HG03439 (cell line): Measurements from ENCODE around the gene PYCR2.

ENCODE experiments used
- ATAC-seq: cut with Tn5 transposase; IDR thresholded peaks from one replicate; pipeline ENCODE4 v1.9.1; 2021; ENCODE audit warnings: mild to moderate bottlenecking, moderate library complexity; ENCODE audit not compliant: unreplicated experiment

PYCR2 gene

DNA sequence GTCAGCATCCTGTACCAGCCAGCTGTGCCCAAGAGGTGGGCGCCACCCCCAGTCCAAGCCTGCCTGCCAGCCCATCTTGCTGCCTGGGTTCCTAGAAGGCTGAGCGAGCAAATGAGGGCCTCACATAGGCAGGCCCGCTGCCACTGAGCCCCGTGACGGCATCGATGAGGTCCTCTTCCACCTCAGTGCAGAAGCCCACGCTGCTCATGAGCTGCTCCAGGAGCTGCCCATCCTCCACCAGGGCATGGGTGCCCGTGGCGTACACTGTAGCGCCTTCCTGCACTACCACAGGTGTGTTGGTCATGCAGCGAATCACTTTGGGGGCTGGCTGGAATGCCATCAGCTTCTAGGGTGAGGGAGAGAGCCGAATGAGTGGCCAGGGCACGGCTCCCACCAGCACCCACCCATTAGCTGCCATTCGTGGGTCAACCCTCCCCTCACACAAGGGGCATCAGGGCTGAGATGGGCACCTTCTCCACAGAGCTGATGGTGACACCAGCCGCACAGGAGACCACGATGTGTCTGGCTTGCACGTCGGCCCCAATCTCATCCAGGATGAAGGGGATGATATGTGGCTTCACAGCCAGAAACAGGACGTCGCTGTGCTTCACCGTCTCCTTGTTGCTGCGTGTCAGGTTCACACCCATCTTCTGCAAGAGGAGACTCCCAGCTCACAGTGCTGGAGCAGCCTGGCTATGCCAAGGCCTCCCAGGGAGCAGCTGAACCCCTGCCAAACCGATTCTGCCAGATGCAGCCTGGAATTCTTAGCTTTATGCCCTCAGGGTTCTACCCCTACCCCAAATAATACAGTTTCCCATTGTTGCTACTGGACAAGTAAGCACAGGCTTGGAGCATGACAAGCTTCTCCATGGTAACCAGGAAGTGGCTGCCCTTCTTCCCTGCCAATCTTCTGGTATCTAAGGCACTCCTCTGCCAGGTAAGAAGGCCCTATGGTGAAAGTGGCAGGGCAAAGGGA is 2.0 kb downstream of the PYCR2 start:
- ATAC-seq, result no peak

DNA sequence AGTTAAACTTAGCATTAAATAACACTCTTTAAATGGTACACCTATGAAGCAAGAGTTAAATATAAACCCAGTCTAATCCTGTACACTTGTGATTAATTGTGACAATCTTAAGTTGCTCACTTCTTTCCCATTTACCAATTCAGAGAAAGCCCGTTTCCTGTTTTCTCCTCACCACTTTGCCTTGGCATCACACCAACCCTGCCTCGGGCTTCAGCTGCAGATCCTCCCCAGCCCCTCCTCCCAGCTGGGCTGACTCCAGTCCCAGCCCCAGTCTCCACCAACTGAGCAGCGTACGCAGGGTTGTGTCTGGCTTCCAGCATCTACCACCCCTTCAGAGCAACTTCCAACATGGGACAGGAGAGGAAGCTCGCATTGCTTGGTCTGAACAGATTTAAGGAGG is 4.1 kb downstream of the PYCR2 start:
- no peak for ATAC-seq

DNA sequence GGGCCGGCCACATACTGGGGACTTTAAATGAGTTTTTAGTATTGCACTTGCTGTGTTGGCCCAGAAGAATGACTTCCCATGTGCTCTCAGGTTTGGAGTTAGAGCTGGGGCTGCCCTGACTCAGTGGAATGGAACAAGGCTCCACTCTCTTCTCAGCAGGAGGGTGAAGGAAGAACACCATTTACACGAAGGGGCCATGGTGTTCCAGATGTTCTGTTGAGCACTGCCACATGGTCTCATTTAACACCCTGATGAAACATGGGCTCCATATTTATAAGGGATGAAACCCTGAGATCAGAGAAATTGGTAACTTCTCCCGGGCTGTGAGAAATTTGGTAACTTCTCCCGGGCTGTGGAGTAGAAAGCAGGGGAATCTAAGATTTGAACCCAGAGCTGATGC is 5.8 kb downstream of the PYCR2 start:
- no peak for ATAC-seq

DNA sequence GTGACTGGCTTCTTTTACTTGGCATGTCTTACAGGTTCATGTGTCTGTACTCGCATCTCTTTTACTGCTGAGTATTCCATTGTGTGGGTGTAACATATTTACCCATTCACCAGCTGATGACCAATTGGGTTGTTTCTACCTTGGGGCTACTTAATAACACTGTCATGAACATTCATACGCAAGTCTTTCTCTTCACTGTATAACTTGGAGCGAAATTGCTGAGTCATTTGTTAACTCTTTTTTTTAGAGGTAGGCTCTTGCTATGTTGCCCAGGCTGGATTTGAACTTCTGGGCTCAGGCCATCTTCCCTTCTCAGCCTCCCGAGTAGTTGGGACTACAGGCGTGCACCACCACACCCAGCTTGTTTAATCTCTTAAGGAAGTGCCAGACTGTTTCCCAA is 6.5 kb downstream of the PYCR2 start:
- no peak for ATAC-seq

DNA sequence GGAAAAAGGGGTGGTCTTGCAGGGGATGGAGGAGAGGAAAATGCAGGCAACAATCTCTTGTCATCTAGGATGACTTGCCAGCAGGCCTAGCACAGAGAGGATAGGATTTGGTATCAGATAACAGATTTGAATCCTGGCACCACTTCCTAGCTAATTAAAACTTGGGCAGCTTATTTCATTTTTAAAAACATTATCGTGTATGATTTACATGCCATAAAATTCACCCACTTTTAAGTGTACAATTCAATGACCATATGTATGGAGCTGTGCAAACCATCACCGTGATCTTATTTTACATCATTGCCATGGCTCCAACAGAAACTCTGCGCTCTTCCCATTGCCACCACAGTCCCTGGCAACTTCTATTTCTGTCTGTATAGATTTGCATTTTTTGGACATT is 6.9 kb downstream of the PYCR2 start:
- ATAC-seq, result no peak

DNA sequence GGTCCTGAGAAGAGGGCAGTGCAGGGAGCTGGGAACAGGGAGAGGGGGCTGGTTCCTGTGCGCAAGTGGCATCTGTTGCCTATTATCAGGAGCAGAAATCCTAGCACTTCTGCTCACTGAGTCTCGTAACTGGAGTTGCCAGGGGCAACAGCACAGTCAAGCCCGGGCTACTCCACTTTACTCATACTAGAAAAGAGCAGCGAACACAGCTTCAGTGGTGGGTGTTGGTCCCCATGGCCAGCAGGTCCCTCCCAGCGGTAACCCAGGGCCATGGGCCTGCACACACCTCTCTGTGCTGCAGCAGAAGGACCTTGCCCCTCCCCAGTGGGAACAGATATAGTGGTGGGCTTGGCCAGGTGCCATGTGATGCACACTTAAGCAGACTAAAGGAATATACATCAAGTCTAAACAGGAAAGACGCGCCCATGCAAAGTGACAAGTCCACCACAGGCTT is 8.5 kb downstream of the PYCR2 start:
- no peak for ATAC-seq

DNA sequence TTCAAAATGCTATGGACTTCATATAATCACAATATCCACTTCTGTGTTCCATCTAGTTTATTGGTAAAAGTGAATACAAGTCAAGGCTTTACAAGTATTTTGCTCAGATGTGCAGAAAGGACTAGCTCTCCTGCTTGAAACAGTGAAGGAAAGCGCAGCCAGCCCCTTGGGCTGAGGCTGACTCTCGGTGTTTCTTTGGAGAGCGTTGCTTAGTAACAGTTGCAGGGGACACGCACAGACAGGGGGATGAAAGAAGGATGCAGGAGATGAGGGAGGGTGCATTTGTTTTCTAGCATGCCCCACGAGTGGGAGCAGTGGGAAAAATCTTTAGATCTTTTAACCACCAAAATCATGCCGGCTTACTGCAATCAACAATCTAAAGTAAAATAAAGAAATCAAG is 9.1 kb downstream of the PYCR2 start:
- ATAC-seq, result no peak

DNA sequence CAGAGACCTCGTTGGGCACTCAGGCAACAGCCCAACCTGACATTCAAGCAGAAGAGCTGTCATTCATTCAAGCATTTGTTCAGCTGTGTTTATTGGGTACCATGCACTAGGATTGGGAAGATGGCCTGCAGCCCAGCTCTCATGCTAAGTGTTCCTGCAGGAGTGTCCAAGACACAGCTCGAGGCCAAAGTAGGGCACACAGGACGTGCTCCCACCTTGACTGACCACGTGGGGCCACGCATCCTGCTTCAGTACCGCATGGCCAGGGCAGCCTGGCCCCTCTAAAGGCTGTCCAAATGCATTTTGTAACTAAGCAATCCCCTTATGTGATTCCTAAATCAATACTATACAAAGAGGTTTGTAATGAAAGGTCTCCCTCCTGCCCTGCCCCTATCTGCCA is 9.7 kb downstream of the PYCR2 start:
- no peak for ATAC-seq

DNA sequence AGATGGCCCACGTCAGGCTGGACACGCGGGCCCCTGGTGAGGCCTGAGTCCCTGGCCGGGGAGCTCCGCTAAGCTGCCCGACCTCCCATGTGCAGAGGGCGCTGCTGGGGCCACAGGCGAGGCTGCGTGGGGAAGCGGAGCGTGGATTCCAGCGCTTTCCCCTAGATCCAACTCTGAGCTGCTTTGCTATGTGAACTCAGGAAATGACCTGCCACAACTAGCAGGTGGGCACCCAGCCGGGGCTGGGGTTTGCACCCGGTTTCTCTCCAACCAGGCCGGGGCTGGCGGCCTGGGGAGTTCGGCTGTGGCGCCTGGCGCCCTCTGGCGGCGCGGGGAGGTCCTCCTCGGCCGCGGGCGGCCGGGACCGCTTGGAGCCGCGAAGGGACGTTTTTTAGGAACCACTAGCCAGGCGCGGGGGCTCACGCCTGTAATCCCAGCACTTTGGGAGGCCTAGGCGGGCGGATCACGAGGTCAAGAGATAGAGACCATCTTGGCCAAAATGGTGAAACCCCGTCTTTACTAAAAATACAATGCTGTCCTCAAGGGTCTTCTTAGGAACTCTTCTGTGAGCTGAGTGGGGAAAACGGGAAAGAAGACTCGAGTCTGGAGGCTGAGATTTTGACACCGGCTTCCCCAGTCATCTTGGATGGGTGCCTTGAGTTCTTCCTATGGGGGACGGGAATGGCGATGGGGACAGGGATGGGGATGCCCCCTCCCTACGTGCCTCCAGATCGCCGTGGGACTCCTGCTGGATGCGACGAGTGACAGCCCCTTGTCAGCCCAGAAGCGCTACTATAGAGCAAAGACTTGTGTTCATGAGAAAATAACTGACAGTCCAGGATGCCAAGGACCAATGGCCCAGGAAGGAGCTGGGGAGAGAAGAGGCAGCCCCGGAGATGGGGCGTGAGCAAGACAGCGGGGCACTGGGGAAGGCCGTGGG is 12.6 kb downstream of the PYCR2 start:
- ATAC-seq, result peak; percentile 46

DNA sequence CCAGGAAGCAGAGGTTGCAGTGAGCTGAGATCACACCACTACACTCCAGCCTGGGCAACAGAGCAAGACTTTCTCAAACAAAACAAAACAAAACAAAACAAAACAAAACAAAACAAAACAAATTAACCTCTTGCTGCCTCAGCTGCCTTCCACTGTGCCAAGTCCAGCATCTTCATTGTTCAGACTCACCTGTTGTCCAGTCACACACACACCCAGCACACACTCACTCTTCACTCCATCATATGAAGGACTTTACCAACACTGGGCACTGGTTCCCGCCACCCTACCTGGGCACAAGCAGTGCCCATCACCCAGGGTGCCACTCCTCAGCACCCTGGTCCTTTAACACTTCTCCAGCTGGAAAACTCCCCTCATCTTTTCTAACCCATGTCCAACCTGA is 14.6 kb downstream of the PYCR2 start:
- no peak for ATAC-seq

DNA sequence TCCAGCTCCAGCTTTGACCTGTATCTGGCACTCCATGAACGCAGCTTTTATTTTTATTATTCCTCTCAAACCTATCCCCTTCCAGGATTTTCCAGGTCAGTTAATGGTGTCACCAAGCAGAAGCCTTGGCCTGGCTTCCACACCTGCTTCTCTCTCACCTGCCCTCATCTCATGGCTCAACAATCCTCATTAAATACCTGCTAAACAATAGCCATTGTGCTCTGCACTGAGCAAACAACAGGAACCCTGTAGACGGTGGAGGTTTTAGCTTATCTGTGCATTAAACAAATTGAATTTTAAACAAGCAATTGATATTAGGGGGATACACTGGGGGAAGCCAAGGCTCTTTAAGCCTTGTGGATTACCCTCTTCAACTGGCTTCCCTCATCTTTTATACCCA is 15.3 kb downstream of the PYCR2 start:
- no peak for ATAC-seq

DNA sequence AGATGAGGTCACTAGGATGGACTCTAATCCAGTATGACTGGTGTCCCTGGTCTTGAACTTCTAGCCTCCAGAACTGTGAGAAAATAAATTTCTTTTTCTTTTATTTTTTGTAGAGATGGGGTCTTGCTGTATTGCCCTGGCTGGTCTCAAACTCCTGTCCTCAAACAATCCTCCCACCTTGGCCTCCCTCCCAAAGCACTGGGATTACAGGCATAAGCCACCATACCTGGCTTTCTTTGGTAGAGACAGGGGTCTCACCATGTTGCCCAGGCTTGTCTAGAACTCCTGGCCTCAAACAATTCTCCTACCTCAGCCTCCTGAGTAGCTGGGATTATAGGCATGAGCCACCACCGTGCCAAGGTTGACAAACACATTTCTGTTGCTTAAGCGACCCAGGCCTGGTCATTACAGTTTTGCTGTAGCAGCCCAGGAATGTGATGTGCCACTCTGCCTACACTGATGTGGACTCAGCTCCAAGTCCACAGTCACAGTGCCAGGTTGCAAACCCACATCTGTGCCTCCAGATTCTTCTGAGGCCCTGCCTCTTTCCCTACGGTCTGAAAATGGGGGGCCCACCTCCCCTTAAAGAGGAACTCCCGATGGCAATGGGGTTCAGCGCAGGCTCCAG is 15.9 kb downstream of the PYCR2 start:
- ATAC-seq, result no peak

DNA sequence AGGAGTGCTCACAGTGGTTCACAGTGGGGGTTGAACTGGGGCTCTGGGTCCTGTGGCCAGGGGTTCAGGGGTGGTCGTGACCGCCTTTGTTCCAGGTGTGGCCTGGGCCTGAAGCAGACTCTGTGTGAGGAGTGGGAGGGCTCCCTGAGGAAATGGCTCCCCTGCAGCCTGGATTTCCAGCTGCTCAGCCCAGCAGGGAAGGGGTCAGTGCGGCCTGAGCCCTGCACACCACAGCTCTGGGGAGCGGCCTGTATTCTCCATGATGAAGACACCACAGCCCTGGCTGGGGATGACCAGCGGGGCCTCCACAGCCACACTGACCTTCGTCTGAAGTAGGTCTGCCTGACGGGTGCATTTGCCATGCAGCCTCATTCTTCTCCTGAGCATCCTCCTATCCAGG is 16.7 kb downstream of the PYCR2 start:
- no peak for ATAC-seq

DNA sequence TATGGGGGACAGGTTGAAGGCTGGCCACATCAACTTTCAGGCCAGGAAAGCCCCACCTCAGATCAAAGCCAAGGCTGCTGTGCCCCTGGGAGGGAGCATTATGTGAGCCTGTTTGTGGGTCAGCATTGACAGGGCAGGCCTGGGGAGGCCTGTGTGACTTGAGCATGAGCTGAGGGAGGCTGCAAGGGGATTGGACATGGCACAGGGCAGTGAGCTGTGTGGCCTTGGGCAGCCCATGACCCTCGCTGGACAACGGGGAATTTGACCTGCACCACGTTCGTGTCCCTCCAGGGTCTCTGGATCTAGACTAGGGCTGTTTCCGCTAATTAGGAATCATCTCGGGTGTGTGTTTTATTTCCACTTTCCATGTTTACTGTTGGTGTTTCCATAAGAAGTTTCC is 17.6 kb downstream of the PYCR2 start:
- no peak for ATAC-seq

DNA sequence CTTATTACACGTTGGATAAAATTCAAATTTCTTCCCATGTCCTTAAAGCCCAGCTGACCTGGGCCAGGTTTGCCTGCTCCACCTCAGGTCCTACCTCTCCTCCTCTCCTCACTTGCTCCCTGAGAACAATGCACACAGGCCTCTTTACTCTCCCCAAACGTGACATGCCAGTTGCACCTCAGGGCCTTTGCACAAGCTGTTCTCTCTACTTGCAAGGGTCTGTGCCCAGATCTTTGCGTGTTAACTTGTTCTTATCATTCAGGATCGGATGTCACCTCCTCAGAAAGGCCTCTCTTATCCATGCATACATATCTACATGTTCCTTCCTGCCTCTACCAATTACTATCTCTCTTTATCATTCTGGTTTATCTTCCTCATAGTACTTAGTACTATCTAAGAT is 20.4 kb downstream of the PYCR2 start:
- ATAC-seq, result no peak

DNA sequence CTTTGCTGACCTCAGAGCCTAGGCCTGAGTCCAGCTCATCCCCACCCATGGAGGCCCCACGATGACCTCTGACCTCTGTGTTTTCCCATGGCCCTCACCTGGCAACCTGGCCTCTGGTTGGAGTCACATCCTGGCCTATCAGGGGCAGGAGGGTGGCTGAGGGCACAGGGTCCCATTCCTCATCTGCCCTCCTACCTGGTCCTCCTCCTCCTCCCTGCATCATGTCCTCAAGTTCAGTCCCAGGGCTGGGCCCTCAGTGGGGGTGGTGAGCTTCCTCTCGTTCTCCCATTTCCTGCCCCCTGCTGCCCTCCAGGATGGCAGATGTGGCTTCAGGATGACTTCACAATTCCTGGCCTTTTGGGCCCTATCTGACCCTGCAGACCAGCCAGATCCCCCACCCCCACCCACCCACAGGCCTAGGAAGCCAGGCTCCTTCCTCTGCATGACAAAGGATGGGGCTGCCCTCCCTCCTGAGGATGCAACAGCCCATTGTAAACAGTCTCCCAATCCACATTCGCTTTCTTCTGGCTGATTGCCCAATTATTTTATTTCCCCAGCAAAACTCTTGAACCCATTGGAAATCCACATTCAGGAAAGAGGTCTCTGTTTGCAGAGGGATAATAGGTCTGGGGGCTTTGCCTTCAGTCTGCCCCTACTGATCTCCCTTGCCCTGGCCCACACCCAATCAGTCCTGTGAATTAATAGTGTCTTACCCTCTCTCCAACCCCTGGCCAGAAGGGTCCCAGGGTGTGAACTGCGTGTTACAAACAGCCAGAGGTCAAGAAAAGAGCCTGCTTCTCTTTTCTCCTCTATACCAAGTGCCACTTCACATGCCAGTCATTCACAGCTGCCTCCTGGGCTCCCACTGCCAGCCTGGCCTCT is 24.8 kb downstream of the PYCR2 start:
- no peak for ATAC-seq

DNA sequence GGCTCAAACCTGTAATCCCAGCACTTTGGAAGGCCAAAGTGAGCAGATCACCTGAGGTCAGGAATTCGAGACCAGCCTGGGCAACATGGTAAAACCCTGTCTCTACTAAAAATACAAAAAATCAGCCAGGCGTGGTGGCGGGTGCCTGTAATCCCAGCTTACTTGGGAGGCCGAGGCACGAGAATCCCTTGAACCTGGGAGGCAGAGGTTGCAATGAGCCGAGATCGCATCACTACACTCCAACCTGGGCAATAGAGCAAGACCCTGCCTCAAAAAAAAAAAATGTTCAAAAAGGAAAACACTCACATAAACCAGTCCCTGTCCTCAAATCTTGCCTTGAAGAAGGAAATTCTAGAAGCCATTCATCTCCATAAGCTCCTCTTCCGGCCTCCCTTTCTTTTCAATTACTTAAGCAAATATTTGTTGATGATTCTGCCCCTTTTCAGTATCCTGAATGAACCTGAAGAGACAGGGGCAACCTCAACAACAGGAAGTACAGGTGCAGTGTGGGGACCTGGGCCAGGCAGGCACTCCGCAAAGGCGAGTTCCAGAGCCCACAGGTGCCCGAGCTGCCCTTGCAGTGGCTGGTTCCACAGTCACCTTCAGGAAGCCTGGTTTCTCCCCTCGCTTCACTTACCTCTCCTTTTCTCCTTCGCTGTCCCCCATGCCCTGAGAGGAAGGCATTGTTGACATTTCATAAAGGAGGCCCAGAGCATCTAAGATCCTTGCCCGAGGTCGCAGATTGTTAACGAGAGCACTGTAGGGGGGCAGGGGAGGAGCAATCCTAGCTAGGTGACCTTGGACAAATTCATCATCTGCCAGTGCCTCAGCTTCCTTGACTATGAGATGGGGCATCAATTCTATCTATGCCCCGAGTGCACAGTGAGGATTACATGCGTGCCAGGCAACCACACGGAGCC is 26.2 kb downstream of the PYCR2 start:
- ATAC-seq, result no peak

DNA sequence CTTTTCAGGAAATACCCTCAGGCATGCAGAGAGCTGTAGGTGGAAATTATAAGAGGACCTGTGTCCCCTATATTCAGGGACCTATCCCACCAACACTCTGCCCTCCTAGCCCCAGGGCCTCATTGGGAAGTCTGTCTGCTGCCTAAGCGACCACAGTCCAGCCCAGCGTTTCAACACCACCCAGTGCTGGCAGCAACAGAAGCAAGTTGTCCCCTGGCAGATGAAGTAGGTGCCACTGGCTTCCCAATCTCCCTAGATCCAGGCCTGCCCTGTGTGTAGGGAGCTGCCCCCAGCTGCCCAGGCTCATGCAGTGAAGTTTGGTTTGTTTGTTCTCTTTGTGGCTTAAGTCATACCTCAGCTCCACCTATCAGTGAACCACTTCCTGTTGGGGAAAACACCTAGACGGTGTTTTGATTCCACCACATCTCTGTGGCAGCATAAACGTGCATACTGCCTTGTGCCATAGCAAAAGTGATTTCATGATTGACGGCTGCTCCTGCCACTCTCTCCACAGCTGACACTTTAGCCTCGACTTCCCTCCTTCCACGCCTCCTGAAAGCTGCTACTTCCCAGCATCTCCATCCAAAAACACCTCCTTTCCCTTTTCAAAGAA is 27.0 kb downstream of the PYCR2 start:
- peak; percentile 100 for ATAC-seq

DNA sequence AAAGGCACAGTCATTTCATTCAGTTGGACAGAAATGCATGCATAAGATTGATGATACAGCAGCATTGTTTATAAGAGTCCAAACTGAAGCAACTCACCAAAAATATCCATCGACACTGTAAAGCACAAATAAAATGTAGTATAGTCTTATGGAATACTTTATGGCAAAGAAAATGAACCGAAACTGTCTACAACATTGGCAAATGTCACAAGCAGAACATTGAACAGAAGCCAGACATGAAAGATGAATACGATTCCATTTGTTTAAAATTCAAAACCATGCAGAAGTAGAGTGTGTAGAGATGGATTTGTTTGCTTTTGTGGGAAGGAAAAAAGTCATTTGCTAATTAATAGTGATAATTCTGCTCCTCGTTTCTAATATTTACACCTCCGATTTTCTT is 27.6 kb downstream of the PYCR2 start:
- no peak for ATAC-seq
